Lung (tissue), 12 donors: Measurements from ENCODE around the gene TBC1D22A. TPM values are rescaled to one million over a fixed set of nuclear protein-coding genes. Genes with fewer than 3 reads are reported as not detected.
A peak's percentile ranks its signal among the peaks of the same experiment; 100 is the strongest.

ENCODE experiments used
- ATAC-seq: fragments of 200-7000 bp; cut with Tn5 transposase; one replicate; pipeline ENCODE4 v1.9.1; 2020; ENCODE audit warnings: moderate number of reproducible peaks; ENCODE audit not compliant: insufficient read depth, low FRiP score
- DNase-seq, 3 donors: peaks; one replicate each; pipeline ENCODE4 v3.0.0-alpha.2; 2013 to 2017
- H3K27ac ChIP-seq, 2 donors: one replicate each; pipeline ENCODE4 v1.5.1; 2013; ENCODE audit warnings: mild to moderate bottlenecking in 2 of 2, moderate library complexity in 2 of 2, control low read depth in 1 of 2, inconsistent platforms in 1 of 2, low read depth in 1 of 2, low read length in 1 of 2
- H3K27me3 ChIP-seq, 3 donors: one replicate each; pipeline ENCODE4 v1.5.1; 2013; ENCODE audit warnings: low read length in 2 of 3; ENCODE audit not compliant: control insufficient read depth in 3 of 3, insufficient read depth in 3 of 3
- H3K36me3 ChIP-seq, 4 donors: one replicate each; pipeline ENCODE4 v1.5.1; 2013; ENCODE audit warnings: low read length in 4 of 4, mild to moderate bottlenecking in 1 of 4, moderate library complexity in 1 of 4; ENCODE audit not compliant: control insufficient read depth in 4 of 4, insufficient read depth in 4 of 4
- H3K4me1 ChIP-seq, 5 donors: one replicate each; pipeline ENCODE4 v1.5.1; 2013; ENCODE audit warnings: low read length in 5 of 5, mild to moderate bottlenecking in 2 of 5, moderate library complexity in 1 of 5; ENCODE audit not compliant: control insufficient read depth in 5 of 5, insufficient read depth in 5 of 5
- H3K4me3 ChIP-seq: one replicate; pipeline ENCODE4 v1.5.1; 2013; ENCODE audit warnings: mild to moderate bottlenecking, control low read depth, moderate library complexity
- H3K9ac ChIP-seq, 2 donors: one replicate each; pipeline ENCODE4 v1.5.1; 2013; ENCODE audit warnings: low read length in 2 of 2, control low read depth in 1 of 2; ENCODE audit not compliant: insufficient read depth in 1 of 2
- H3K9me3 ChIP-seq, 4 donors: one replicate each; pipeline ENCODE4 v1.5.1; 2013; ENCODE audit warnings: low read length in 3 of 4, mild to moderate bottlenecking in 1 of 4, moderate library complexity in 1 of 4; ENCODE audit not compliant: control insufficient read depth in 4 of 4, insufficient read depth in 3 of 4
- CTCF ChIP-seq: IDR thresholded peaks from 2 replicates; pipeline ENCODE4 v1.5.1; 2012; ENCODE audit warnings: mild to moderate bottlenecking; ENCODE audit errors: control extremely low read depth, extremely low read depth
- WGBS, 2 donors: extraction: QIAGEN DNeasy Blood & Tissue Kit; methylation state at CpG; one replicate each; pipeline ENCODE4 v1.1.7; 2013; 5-methylcytosine and 5-hydroxymethylcytosine counted together
- polyA plus RNA-seq, 2 donors: library from polyadenylated mRNA; stranded (reverse); fragments of 200-250 nt; gene quantifications; one replicate each; pipeline ENCODE4 v1.2.1, GENCODE V29; 2013
- total RNA-seq, 2 donors: library from RNA; depleted of rRNA in 1 of 2; stranded (reverse); fragments of >200 nt in 1 of 2; gene quantifications; one replicate each; pipeline ENCODE4 v1.2.1, GENCODE V29; 2014 to 2021
- donor health status: control.
- donor health status: control.
- donor health status: Bipolar disorder and iron deficiency.
- donor health status: healthy.
- donor health status: DM: yes; HTN: yes; CAD: no.

The TBC1D22A gene
- total and polyA plus RNA-seq, 4 donors = 20.2 to 38.4 (median 21.0) TPM

- no peak for DNase-seq
- WGBS, 2 donors = 88 to 90% methylated on average over 21 of the region's 21 CpGs
- H3K27ac ChIP-seq = peak overlapping the region in 1 of 2 donors; percentile 5
These were observed 271.8 kb downstream of the TBC1D22A start for GRCh38 chr22:47034076-47034808.

GRCh38 chr22:47034905-47035419 lies 272.5 kb downstream of the TBC1D22A start:
- ATAC-seq (no peak), DNase-seq (no peak)
- Histone ChIP-seq H3K27ac (peak overlapping the region in 1 of 2 donors; percentile 1), H3K36me3 (no peaks in the 10 kb centered on the region), H3K9ac (no peak overlapping the region), H3K27me3 (no peaks in the 10 kb centered on the region), H3K9me3 (no peaks in the 10 kb centered on the region), H3K4me1 (peaks cover 0 to 9% (median 0%) of the 10 kb centered on the region in 5 donors), H3K4me3 (no peak overlapping the region)
- no peak for TF ChIP-seq CTCF
- WGBS, 2 donors = 81 to 87% methylated on average over 11 of the region's 11 CpGs

More at GRCh38 chr22:47034076-47034808, 271.8 kb downstream of the TBC1D22A start:
- H3K4me1 ChIP-seq = peaks cover 0 to 9% (median 0%) of the 10 kb centered on the region in 5 donors
- H3K9me3 ChIP-seq = no peaks in the 10 kb centered on the region
- no peak overlapping the region for H3K4me3 ChIP-seq
- TF ChIP-seq CTCF = no peak
- H3K36me3 ChIP-seq = no peaks in the 10 kb centered on the region
- no peak overlapping the region for H3K9ac ChIP-seq
- no peak for ATAC-seq
- H3K27me3 ChIP-seq = no peaks in the 10 kb centered on the region

DNA sequence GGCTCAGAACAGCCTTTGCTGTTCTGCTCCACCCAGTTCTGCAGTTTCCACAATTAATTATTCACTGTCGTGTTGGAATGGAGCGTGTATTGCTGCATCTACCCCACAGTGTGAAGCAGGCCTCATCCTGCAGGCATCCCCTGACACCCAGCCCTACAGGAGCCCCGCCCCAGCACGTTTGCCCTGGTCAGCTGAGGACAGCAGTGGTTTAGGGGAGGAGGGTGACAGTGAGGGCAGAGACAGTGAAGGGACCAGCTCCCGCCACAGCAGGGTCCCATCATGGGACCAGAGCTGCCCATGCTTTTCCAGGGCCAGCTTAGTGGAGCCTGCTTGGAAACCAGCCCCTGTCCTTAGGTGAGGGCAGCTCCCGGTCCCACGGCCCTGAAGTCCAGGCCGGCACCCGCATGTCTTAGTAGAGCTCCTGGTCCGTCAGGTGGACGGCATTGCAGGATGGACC lies 273.0 kb downstream of the TBC1D22A start:
- Histone ChIP-seq H3K9me3 (no peaks in the 10 kb centered on the region), H3K27ac (no peak overlapping the region), H3K4me1 (peaks cover 0 to 9% (median 0%) of the 10 kb centered on the region in 5 donors), H3K36me3 (no peaks in the 10 kb centered on the region), H3K4me3 (no peak overlapping the region), H3K9ac (no peak overlapping the region), H3K27me3 (no peaks in the 10 kb centered on the region)
- no peak for ATAC-seq
- TF ChIP-seq CTCF = no peak
- 81 to 92% methylated on average over 11 of the region's 11 CpGs for WGBS, 2 donors
- no peak for DNase-seq
